GM10847 (cell line): Measurements from ENCODE around the gene IRS2.

ENCODE experiments used
- POLR2A ChIP-seq: IDR thresholded peaks from 2 replicates; pipeline ENCODE4 v1.6.1; 2011; ENCODE audit not compliant: insufficient read length; ENCODE audit errors: extremely low read depth

Gene IRS2

DNA sequence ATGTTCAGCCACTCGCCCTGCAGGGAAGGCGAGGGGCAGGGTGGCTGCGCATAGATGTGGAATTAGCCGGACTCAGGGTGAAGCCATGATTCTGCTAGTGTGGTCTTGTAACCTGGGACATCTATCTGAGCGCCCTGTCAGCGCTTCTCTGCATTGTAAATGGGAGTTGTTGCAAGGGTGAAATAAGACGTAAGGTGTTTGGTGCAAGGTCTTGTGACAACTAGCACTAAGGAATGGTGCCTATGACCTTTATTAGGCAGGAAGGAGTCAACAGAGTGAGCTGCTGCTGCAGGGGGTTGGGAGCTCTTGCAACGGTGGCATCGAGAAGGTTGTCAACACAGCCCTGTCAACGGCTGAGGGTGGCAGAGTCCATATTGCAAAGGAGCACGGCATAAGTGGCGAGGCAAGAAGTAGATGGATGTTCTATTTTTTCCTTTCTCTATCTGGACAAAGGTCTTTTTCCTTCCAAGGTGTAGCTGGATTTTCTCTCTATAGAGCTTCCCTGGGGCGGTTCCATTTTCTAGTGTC lies 49.3 kb downstream of the IRS2 start:
- TF ChIP-seq POLR2A = no peak

DNA sequence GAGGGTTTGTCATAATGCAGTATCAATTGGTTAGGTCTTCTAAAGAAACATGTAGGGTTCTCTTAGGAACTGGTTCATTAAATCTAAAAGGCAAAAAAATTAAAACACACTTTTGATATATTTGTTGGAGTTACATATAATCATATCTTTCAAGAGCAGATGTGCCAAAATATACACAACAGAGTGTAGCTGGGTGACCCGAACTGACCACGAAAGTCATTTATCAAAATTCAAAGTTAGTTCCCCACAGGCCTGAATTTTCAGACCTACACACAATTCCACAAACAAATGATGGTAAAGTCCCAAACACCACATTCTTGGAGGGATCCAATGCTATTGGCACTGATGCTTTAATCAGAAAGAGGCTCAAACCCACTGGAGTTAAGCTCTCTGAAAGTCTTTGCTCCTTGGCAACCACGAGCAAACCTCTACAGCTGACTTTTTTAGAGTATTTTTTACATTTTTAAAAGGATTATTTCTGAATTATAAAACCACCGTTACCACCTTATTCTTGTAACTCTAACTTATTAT lies 50.9 kb downstream of the IRS2 start:
- no peak for TF ChIP-seq POLR2A

DNA sequence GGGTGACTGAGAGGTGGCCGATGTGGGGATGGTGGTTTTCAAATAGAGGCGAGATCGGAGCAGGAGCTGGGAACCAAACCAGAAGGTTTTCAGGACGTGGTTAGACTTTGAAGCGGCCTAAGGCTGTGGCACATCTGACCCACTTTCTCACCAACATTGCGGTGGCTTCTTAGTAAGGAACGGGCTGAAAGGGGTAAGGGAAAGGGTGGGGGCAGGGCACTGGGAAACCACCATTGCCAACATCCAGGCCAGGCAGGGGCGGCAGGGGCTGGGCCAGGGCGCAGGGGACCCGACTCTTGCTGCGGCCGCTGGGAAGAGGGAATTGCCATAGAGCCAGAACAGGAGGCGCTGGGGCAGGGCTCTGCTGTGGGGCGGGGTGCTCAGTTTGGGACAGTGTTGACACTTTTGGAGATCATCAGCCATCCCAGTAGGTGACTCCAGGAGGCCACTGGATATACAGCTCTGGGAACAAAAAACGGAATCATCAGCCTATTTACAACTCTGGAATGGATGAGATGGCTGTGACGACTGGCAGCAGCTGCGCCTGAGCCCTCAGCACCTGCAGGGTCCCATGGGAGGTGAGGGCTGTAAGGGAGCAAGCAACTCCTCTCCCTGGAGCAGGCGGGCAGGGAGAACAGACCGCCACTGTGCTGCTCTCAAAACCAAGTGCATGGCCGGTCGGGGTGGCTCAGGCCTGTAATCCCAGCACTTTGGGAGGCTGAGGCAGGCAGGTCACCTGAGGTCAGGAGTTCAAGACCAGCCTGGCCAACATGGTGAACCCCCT lies 52.2 kb downstream of the IRS2 start:
- no peak for TF ChIP-seq POLR2A

DNA sequence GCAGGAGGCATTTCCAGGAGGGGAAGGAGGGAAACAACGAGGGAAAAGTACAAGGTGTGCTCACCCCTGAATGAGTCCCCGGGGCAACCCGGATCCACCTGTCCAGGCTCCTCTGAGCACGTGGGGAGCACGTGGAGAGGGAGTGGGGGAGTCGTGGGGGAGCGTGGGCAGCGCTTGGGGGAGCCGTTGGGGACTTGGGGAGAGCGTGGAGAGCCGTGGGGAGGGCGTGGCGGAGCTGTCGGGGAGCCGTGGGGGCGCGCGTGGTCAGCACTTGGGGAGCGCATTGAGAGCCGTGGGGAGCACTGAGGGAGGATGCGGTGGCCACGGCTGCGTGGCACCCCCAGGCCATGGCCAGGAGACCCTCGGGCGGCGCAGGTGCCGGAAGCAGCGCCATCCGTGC lies 52.8 kb downstream of the IRS2 start:
- no peak for TF ChIP-seq POLR2A

DNA sequence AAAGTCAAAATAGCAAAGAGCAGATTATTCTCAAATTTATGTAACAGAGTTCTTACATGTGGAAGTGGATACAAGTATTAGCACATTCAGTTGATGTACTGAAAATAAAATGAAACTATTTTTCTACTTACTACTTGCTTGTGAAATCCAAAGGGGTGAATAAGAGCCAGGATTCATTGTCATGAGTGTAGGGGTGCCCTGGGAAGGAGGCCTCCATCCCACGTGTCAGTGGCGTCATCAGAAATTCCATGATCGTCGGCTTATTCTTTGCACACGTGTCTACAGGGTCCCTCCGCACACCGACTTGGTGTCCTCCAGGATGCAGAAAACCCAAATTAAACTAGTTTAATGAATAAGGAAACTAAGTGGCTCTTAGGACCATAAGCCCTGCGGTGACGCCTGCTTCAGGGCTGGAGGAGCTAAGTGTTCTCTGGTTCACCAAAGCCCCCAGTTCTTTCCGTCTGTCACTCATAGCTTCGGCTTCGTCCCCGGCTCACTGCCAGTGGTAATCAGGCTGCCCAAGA lies 55.5 kb downstream of the IRS2 start:
- no peak for TF ChIP-seq POLR2A

DNA sequence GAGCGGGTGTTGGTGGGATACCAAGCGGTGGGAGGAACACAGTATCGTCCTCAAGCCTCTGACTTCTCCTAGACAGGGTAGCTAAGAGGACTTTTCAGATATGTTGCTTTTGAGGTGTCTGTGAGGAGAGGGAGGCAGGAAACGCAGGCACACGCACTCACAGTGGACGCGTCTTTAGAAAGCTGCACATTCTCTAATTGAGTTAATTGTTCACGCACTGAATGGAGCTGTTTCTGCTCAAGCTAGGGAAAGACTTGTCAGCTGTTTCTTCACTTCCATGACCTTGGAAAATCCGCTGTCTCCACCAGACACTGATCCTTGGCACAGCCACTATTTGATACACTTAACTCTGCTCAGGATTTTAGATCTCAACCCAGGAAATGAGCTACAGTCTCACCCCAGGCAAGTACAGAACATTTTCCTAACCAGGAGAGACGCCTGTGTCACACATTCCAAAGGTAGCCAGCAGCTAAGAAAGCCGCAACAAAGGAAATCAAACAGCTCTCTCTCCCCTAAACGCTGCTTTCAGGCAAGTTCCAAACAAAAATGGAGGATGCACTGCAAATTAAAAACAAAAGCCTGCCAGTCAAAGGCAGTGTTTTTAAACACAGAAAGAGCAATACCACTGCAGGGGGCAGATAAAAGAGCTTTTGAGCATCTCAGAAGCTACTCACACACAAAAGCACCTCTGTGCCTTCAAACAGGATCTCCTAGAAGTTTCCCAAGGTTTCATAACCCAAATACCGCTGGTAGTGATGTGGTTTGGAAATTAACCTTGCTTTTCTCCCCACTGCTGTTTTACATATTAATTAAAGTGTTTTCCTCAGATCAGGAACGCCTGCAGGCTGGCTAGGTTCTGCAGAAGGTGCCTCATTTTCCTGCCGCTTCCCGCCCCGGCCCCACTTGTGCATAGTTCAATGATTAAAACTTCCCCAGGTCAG lies 57.3 kb downstream of the IRS2 start:
- no peak for TF ChIP-seq POLR2A

DNA sequence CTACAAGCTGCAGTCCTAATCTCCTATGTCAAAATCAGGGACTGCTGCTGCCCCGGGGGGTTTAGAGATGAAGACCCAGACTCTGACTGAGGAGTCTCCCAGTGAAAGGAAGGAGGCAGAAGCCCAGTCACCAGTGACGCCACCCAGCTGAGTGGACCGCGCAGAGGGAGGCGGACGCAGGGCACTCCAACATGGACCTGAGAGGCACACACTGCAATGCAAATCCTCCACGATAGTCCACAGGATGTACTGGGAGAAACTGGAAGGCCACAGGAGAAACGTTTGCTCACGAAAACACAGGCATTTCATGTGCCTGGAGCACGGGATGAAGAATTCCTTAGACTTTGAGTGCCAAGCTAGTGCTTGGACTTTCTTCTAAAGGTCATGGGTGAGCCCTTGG lies 58.3 kb downstream of the IRS2 start:
- TF ChIP-seq POLR2A = no peak

DNA sequence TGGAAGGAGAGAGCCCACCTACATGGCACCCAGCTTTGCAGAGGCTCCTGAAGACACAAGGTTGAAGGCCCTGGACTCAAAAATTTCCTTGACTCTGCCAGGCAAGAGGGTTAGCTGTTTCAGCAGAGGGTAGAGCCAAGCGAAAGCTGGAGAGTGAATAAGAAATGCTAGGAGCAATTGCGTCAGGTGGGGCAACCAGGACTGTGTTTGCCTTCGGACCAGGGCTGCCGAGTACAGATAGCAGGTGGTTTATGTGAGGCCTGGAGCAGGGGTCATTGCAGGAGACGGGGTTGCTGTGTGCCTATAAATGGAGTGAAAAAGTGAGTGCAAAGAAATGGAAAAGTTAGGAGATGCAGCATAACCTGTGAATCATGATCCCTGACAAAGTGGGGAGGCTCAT lies 59.1 kb downstream of the IRS2 start:
- TF ChIP-seq POLR2A = no peak

DNA sequence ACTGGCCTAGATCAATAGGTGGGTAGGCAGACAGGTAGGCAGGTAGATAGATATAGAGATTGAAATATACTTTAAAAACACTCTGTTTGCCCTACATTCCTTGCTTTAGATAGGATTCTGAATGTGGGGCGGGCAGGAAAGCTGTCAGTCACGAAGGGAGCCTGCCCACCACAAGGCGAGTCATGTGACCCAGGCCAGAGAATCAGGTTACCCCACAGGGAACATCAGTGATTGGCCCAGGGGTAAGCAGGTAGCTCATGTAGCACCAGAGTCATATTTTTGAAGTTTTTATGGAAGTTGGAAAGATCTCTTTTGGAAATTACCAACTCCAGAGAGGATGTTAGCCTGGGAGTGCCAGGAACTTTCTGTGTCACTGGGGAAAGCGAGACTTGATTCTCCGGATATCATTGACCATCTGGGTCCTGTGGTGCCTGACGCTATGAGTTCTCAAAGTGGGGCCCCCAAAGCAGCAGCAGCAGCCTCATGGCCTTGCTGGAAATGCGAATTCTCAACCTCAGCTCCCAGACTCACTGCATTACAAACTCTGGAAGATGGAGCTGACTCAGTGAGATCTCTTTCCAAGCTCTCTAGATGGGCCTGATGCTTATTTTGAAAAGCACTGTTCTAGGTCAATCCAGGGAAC lies 60.3 kb downstream of the IRS2 start:
- TF ChIP-seq POLR2A = no peak

DNA sequence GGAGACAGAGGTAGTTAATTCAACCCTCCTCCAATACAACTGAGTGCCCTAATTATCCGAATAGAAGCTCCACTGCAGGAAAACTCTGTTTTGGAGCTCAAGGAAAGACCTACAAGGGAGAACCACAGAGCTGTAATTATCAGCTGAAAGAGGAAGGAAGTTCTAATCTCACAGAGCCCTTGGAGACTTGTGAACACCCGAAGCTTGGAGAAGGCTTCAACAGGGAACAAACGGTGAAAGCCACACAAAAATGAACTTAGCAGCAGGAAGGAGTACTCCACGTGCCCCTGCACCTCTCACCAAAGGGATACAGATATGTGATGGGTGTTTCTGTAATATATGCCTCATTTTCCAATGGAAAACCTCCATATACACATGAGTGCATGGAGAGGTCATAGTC lies 61.1 kb downstream of the IRS2 start:
- TF ChIP-seq POLR2A = no peak

DNA sequence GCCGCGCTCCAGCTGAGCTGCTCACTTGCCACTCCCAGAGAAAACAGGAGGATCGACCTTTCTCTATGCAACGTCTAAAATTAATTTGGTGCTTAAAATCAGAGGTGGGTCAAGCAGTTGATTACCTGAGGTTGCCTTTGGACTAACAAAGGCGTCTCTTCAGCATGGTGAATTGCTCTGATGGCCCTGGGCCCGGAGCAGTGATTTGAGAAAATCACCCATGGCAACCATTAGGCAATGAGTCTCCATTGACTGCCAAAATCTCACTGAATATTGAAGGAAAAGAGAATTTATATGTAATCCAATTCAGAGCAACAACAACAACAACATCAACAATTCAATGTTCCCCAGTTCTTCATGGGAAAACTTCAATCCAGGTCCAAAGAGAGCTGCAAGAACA lies 61.8 kb downstream of the IRS2 start:
- no peak for TF ChIP-seq POLR2A

DNA sequence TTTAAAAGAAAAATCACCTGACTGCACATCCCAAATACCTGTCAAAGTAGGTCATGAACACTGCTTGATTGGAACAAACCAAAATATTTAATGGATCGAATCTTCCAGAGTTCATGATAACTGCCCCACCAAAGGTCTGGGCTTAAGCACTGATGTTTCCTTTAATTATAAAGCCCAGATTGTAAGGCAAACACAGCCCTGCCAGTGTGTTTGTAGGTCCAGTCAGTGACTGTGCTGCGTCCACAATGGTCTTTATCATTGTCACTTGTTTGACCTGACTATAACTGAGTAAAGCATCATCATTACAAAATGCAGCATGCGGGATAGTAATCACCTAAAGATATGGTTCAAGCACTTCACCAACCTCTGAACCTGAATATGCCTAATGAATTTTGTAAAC lies 63.3 kb downstream of the IRS2 start:
- no peak for TF ChIP-seq POLR2A

DNA sequence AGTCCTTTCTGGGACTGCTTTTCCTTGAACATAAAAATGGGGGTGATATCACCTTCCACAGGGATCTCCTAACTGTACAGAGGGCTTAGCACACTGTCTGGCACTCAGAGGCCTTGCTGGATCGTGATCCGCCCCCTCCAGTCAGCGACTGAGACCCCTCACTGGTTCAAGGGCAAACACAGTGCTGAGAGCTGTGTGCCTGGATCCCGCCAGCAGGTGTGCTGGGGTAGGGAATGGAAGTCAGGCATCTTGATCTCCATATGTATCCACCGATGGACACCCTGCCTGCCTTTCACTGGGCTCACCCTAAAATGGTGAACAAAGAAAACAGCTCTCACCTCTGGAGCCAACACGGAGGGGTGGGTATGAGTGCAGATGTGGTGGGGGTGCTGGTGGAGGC lies 64.3 kb downstream of the IRS2 start:
- TF ChIP-seq POLR2A = no peak

DNA sequence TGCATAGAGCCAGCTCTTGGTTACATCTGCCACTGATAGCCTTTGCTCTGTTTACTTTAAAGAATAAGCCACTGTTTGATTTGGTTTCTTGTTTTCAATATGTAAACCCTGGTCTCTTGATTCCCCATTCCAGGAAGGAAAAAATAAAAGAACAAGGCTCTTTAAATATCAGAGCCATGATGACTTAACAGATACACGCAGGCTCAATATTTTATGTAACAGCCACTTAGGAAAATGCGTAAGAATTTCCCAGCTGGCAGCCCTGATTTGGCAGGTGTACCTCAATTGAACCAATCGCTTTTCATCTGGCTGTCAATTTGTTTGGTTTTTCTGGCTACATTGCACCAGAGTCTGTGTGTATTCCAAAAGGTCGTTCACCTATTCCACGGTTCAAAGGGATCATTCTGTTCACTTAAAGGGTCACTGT lies 65.6 kb downstream of the IRS2 start:
- TF ChIP-seq POLR2A = no peak
